IMR-90 (cell line): ENCODE results near the gene CCL23. TPM values are rescaled to one million over a fixed set of nuclear protein-coding genes. Genes with fewer than 3 reads are reported as not detected.

Experiments used
- ATAC-seq: fragments of 200-7000 bp; cut with Tn5 transposase; 2 replicates; pipeline ENCODE4 v1.9.1; 2020; ENCODE audit warnings: low read depth, mild to moderate bottlenecking, moderate library complexity
- BruUV-seq: library from RNA; stranded (reverse); fragments of 400-500 nt; replicated peaks from 2 replicates; lab custom pipeline; 2021; lab: Mats Ljungman, UMichigan
- CTCF ChIA-PET: fragments of 300-600 bp; formaldehyde crosslinking; extraction: SDS; loops from one replicate; lab custom pipeline; 2021; ENCODE audit warnings: antibody characterized with exemption; lab: Yijun Ruan, JAX
- POLR2A ChIA-PET: fragments of 300-600 bp; sonication (Branson Sonifier 250); formaldehyde crosslinking; loops from one replicate; lab custom pipeline; 2022; ENCODE audit warnings: antibody characterized with exemption; ENCODE audit not compliant: unreplicated experiment; lab: Charles Lee
- DNase-seq: peaks from one replicate; pipeline ENCODE4 v3.0.0; 2013
- H2AFZ ChIP-seq: replicated peaks from 2 replicates; pipeline ENCODE3; 2013; ENCODE audit warnings: low read length, mild to moderate bottlenecking; ENCODE audit not compliant: poor library complexity
- H2AK5ac ChIP-seq: 2 replicates; pipeline ENCODE4 v1.6.1; 2013; ENCODE audit warnings: low read depth, low read length, inconsistent platforms
- H2AK9ac ChIP-seq: replicated peaks from 2 replicates; pipeline ENCODE3; 2013; ENCODE audit warnings: mild to moderate bottlenecking, low read depth, low read length, moderate library complexity; ENCODE audit not compliant: poor library complexity
- H2BK120ac ChIP-seq: 2 replicates; pipeline ENCODE4 v1.6.1; 2013; ENCODE audit warnings: low read depth, low read length, inconsistent platforms
- H2BK15ac ChIP-seq: 3 replicates; pipeline ENCODE4 v1.6.1; 2013; ENCODE audit warnings: low read depth, low read length, inconsistent platforms
- H2BK20ac ChIP-seq: 2 replicates; pipeline ENCODE4 v1.6.1; 2013; ENCODE audit warnings: low read depth, mild to moderate bottlenecking, inconsistent platforms, low read length, moderate library complexity
- H2BK5ac ChIP-seq: 2 replicates; pipeline ENCODE4 v1.6.1; 2013; ENCODE audit warnings: mild to moderate bottlenecking, low read depth, low read length, inconsistent platforms; ENCODE audit not compliant: poor library complexity, severe bottlenecking
- H3K14ac ChIP-seq: replicated peaks from 2 replicates; pipeline ENCODE4 v1.6.1; 2013; ENCODE audit warnings: low read depth, low read length, inconsistent platforms
- H3K18ac ChIP-seq: 2 replicates; pipeline ENCODE4 v1.6.1; 2013; ENCODE audit warnings: low read depth, low read length, control low read depth
- H3K23ac ChIP-seq: 2 replicates; pipeline ENCODE4 v1.6.1; 2013; ENCODE audit warnings: low read depth, low read length, inconsistent platforms
- H3K27ac ChIP-seq: 2 replicates; pipeline ENCODE4 v1.5.1; 2013; ENCODE audit warnings: mild to moderate bottlenecking, control low read depth, low read length; ENCODE audit not compliant: insufficient read depth
- H3K27me3 ChIP-seq: 2 replicates; pipeline ENCODE4 v1.6.1; 2013; ENCODE audit warnings: low read length; ENCODE audit not compliant: control insufficient read depth, insufficient read depth
- H3K36me3 ChIP-seq: 2 replicates; pipeline ENCODE4 v1.6.1; 2013; ENCODE audit warnings: low read length, mixed read lengths; ENCODE audit not compliant: control insufficient read depth, insufficient read depth
- H3K4ac ChIP-seq: 2 replicates; pipeline ENCODE4 v1.6.1; 2013; ENCODE audit warnings: low read depth, low read length, inconsistent platforms
- H3K4me1 ChIP-seq: 2 replicates; pipeline ENCODE4 v1.6.1; 2013; ENCODE audit warnings: low read length, mixed read lengths; ENCODE audit not compliant: control insufficient read depth, insufficient read depth
- H3K4me2 ChIP-seq: 2 replicates; pipeline ENCODE4 v1.6.1; 2013; ENCODE audit warnings: low read depth, mild to moderate bottlenecking, control low read depth, low read length, moderate library complexity
- H3K4me3 ChIP-seq: 2 replicates; pipeline ENCODE4 v1.5.1; 2013; ENCODE audit warnings: low read depth, mild to moderate bottlenecking, control low read depth, low read length, moderate library complexity; ENCODE audit not compliant: insufficient read depth
- H3K56ac ChIP-seq: 2 replicates; pipeline ENCODE4 v1.6.1; 2013; ENCODE audit warnings: low read length, inconsistent platforms; ENCODE audit not compliant: insufficient read depth; ENCODE audit errors: extremely low read depth
- H3K79me1 ChIP-seq, 2 experiments: 2 replicates each; pipeline ENCODE4 v1.6.1; 2013; ENCODE audit warnings: low read length in 2 of 2, inconsistent platforms in 1 of 2, low read depth in 1 of 2
- H3K9ac ChIP-seq: 2 replicates; pipeline ENCODE4 v1.6.1; 2013; ENCODE audit warnings: low read depth, low read length, control low read depth
- H3K9me1 ChIP-seq: 2 replicates; pipeline ENCODE4 v1.6.1; 2013; ENCODE audit warnings: low read length, inconsistent platforms; ENCODE audit not compliant: insufficient read depth
- H3K9me3 ChIP-seq: 2 replicates; pipeline ENCODE4 v1.6.1; 2013; ENCODE audit warnings: low read length; ENCODE audit not compliant: control insufficient read depth, insufficient read depth
- H4K20me1 ChIP-seq: 2 replicates; pipeline ENCODE4 v1.6.1; 2013; ENCODE audit warnings: low read length, inconsistent platforms; ENCODE audit not compliant: insufficient read depth
- H4K5ac ChIP-seq: 2 replicates; pipeline ENCODE4 v1.6.1; 2013; ENCODE audit warnings: mild to moderate bottlenecking, low read depth, low read length, control low read depth
- H4K8ac ChIP-seq, 2 experiments: 2 replicates each; pipeline ENCODE4 v1.6.1; 2013; ENCODE audit warnings: low read depth in 2 of 2, low read length in 2 of 2, control low read depth in 1 of 2, inconsistent platforms in 1 of 2
- H4K91ac ChIP-seq: 2 replicates; pipeline ENCODE4 v1.6.1; 2013; ENCODE audit warnings: low read depth, low read length, inconsistent platforms; ENCODE audit not compliant: insufficient read depth
- BHLHE40 ChIP-seq: fragments of 150-350 bp; IDR thresholded peaks from 2 replicates; pipeline ENCODE4 v1.6.1; 2016; ENCODE audit warnings: mild to moderate bottlenecking, low read depth, low read length
- CEBPB ChIP-seq: IDR thresholded peaks from 2 replicates; pipeline ENCODE4 v1.6.1; 2012; ENCODE audit warnings: low read depth, low read length, improper control_type of control experiment
- CHD1 ChIP-seq: IDR thresholded peaks from 2 replicates; pipeline ENCODE4 v1.6.1; 2012; ENCODE audit warnings: low read depth, low read length, improper control_type of control experiment
- CTCF ChIP-seq: conservative IDR thresholded peaks from 2 replicates; pipeline ENCODE4 v1.5.1; 2012; ENCODE audit warnings: mild to moderate bottlenecking, low read depth, low read length, improper control_type of control experiment
- ELK1 ChIP-seq: fragments of 150-350 bp; IDR thresholded peaks from 2 replicates; pipeline ENCODE4 v1.6.1; 2016; ENCODE audit warnings: low read depth, mild to moderate bottlenecking, low read length, moderate library complexity, borderline replicate concordance
- FOS ChIP-seq: fragments of 150-350 bp; IDR thresholded peaks from 2 replicates; pipeline ENCODE4 v1.6.1; 2016; ENCODE audit warnings: low read depth, low read length
- MAFK ChIP-seq: IDR thresholded peaks from 2 replicates; pipeline ENCODE4 v1.6.1; 2012; ENCODE audit warnings: low read depth, low read length, improper control_type of control experiment
- MAZ ChIP-seq: IDR thresholded peaks from 2 replicates; pipeline ENCODE4 v1.6.1; 2012; ENCODE audit warnings: low read depth, mild to moderate bottlenecking, low read length, improper control_type of control experiment, moderate library complexity, borderline replicate concordance
- MXI1 ChIP-seq: IDR thresholded peaks from 2 replicates; pipeline ENCODE4 v1.6.1; 2012; ENCODE audit warnings: low read depth, mild to moderate bottlenecking, low read length, moderate library complexity, borderline replicate concordance
- NFE2L2 ChIP-seq: fragments of 150-350 bp; IDR thresholded peaks from 2 replicates; pipeline ENCODE4 v1.6.1; 2016; ENCODE audit warnings: low read depth, mild to moderate bottlenecking, low read length
- POLR2A ChIP-seq: IDR thresholded peaks from 2 replicates; pipeline ENCODE4 v1.6.1; 2012; ENCODE audit warnings: mild to moderate bottlenecking, low read depth, low read length
- RAD21 ChIP-seq: IDR thresholded peaks from 2 replicates; pipeline ENCODE4 v1.6.1; 2012; ENCODE audit warnings: low read length, improper control_type of control experiment
- RCOR1 ChIP-seq: IDR thresholded peaks from 2 replicates; pipeline ENCODE4 v1.6.1; 2012; ENCODE audit warnings: mild to moderate bottlenecking, low read length, improper control_type of control experiment; ENCODE audit not compliant: insufficient replicate concordance
- RFX5 ChIP-seq: IDR thresholded peaks from 2 replicates; pipeline ENCODE4 v1.8.0; 2012; ENCODE audit warnings: low read depth, mild to moderate bottlenecking, low read length, moderate library complexity
- SMC3 ChIP-seq: fragments of 150-350 bp; IDR thresholded peaks from 2 replicates; pipeline ENCODE4 v1.6.1; 2016; ENCODE audit warnings: low read depth, mild to moderate bottlenecking, antibody characterized with exemption, low read length, moderate library complexity
- USF2 ChIP-seq: fragments of 150-350 bp; IDR thresholded peaks from 2 replicates; pipeline ENCODE4 v1.6.1; 2017; ENCODE audit warnings: mild to moderate bottlenecking, antibody characterized with exemption, low read length, low read depth
- WGBS, 2 experiments: methylation state at CpG; one replicate each; pipeline versions ENCODE4 v1.1.5 to v1.1.7; 2013; ENCODE audit warnings: missing lambda C conversion rate in 2 of 2; ENCODE audit not compliant: insufficient read length in 1 of 2; ENCODE audit errors: extremely low coverage in 2 of 2; 5-methylcytosine and 5-hydroxymethylcytosine counted together
- dilution Hi-C: fragments of 300-500 bp; cut with HindIII; formaldehyde crosslinking; loops from one replicate; pipeline ENCODE4 v1.14.3; 2018; ENCODE audit warnings: low sequenced_read_pairs; ENCODE audit not compliant: unreplicated experiment
- in situ Hi-C: fragments of 300-500 bp; cut with MboI; formaldehyde crosslinking; loops from 3 replicates; pipeline ENCODE4 v1.14.3; 2019; ENCODE audit warnings: low sequenced_read_pairs, inconsistent platforms, mixed read lengths
- intact Hi-C: fragments of 100-400 bp; cut with micrococcal nuclease; formaldehyde crosslinking; loops from 2 replicates; pipeline ENCODE4 v1.10.0; 2022
- polyA plus RNA-seq, 3 experiments: library from polyadenylated mRNA; depleted of rRNA; stranded (reverse); fragments of >200 nt; gene quantifications; 2 replicates each; pipeline ENCODE4 v1.2.3, GENCODE V29; 2012; ENCODE audit warnings: low replicate concordance in 1 of 3
- total RNA-seq: library from RNA; depleted of rRNA; stranded (reverse); fragments of >200 nt; gene quantifications from 2 replicates; pipeline ENCODE4 v1.2.3, GENCODE V29; 2012

Gene CCL23
- total and polyA plus RNA-seq, 2 of the 4 experiments (the other 2 are of a cell fraction): not detected

GRCh38 chr17:35982409-35983191 lies 35.2 kb downstream of the CCL23 start:
- H3K4ac ChIP-seq: no peak overlapping the region
- ChIA-PET POLR2A (no interaction called here), CTCF (no interaction called here)
- no peak overlapping the region for H4K8ac ChIP-seq
- intact Hi-C loops (no loop called here), dilution Hi-C loops (no loop called here), in situ Hi-C loops (no loop called here)
- H3K79me1 ChIP-seq: no peaks in the 10 kb centered on the region
- no peak overlapping the region for H4K91ac ChIP-seq
- H4K5ac ChIP-seq: no peak overlapping the region
- no peaks in the 10 kb centered on the region for H3K9me1 ChIP-seq
- no peak for DNase-seq
- H3K14ac ChIP-seq: no peak overlapping the region
- H4K20me1 ChIP-seq: no peaks in the 10 kb centered on the region
- H3K23ac ChIP-seq: no peak overlapping the region
- H3K4me3 ChIP-seq: no peak overlapping the region
- H3K9me3 ChIP-seq: no peaks in the 10 kb centered on the region
- no TSS peak for BruUV-seq
- H2AFZ ChIP-seq: no peak overlapping the region
- no peak overlapping the region for H3K9ac ChIP-seq
- no peak overlapping the region for H2BK120ac ChIP-seq
- no peak overlapping the region for H3K18ac ChIP-seq
- H2AK9ac ChIP-seq: no peak overlapping the region
- H3K4me1 ChIP-seq: no peaks in the 10 kb centered on the region
- no peak overlapping the region for H2BK15ac ChIP-seq
- no CpG with 5 or more reads among the region's 3 CpGs for WGBS, 2 experiments
- no peak overlapping the region for H3K27ac ChIP-seq
- no peak for ATAC-seq
- H3K56ac ChIP-seq: no peak overlapping the region
- H3K4me2 ChIP-seq: no peak overlapping the region
- no peak overlapping the region for H2BK5ac ChIP-seq
- H3K27me3 ChIP-seq: no peaks in the 10 kb centered on the region; the same call in 1 of the 2 replicates
- no peak overlapping the region for H2BK20ac ChIP-seq
- no peak overlapping the region for H2AK5ac ChIP-seq
- no peaks in the 10 kb centered on the region for H3K36me3 ChIP-seq
- TF ChIP-seq RFX5: no peak
- no peak for TF ChIP-seq CHD1
- no peak for TF ChIP-seq MAZ
- no peak for TF ChIP-seq BHLHE40
- TF ChIP-seq ELK1: no peak
- TF ChIP-seq CEBPB: no peak
- no peak for TF ChIP-seq RCOR1
- no peak for TF ChIP-seq FOS
- TF ChIP-seq CTCF: no peak
- no peak for TF ChIP-seq MXI1
- no peak for TF ChIP-seq MAFK
- TF ChIP-seq NFE2L2: no peak
- TF ChIP-seq SMC3: no peak
- TF ChIP-seq RAD21: no peak
- no peak for TF ChIP-seq USF2
- TF ChIP-seq POLR2A: no peak
